H9 (cell line): ENCODE data around the gene GNA15. TPM values are rescaled to one million over a fixed set of nuclear protein-coding genes. Genes with fewer than 3 reads are reported as not detected.

Experiments used
- DNase-seq: peaks from one replicate; pipeline ENCODE4 v3.0.0-alpha.2; 2017
- H2AFZ ChIP-seq: one replicate; pipeline ENCODE4 v1.6.1; 2013; ENCODE audit warnings: mild to moderate bottlenecking, low read length, control low read depth, moderate library complexity
- H2AK5ac ChIP-seq: 2 replicates; pipeline ENCODE4 v1.6.1; 2013; ENCODE audit warnings: low read length, control low read depth, mixed read lengths; ENCODE audit not compliant: insufficient read length
- H2BK120ac ChIP-seq: one replicate; pipeline ENCODE4 v1.6.1; 2013; ENCODE audit warnings: low read depth, mild to moderate bottlenecking, low read length, control low read depth, inconsistent platforms; ENCODE audit not compliant: poor library complexity, severe bottlenecking
- H2BK12ac ChIP-seq: 2 replicates; pipeline ENCODE4 v1.6.1; 2013; ENCODE audit warnings: low read length, control low read depth, mixed read lengths, low read depth; ENCODE audit not compliant: insufficient read length
- H2BK15ac ChIP-seq: 2 replicates; pipeline ENCODE4 v1.6.1; 2013; ENCODE audit warnings: low read depth, low read length, control low read depth
- H2BK20ac ChIP-seq: one replicate; pipeline ENCODE4 v1.6.1; 2013; ENCODE audit warnings: low read depth, mild to moderate bottlenecking, low read length, control low read depth, inconsistent platforms; ENCODE audit not compliant: poor library complexity, severe bottlenecking
- H2BK5ac ChIP-seq: 2 replicates; pipeline ENCODE4 v1.6.1; 2013; ENCODE audit warnings: low read length, control low read depth, mixed read lengths; ENCODE audit not compliant: insufficient read length
- H3K14ac ChIP-seq: 2 replicates; pipeline ENCODE4 v1.6.1; 2013; ENCODE audit warnings: low read length, control low read depth; ENCODE audit not compliant: insufficient read depth
- H3K18ac ChIP-seq: 2 replicates; pipeline ENCODE4 v1.6.1; 2013; ENCODE audit warnings: low read depth, mild to moderate bottlenecking, mixed read lengths, low read length, control low read depth; ENCODE audit not compliant: insufficient read length
- H3K23ac ChIP-seq: 2 replicates; pipeline ENCODE4 v1.6.1; 2013; ENCODE audit warnings: low read length, control low read depth, mixed read lengths, low read depth; ENCODE audit not compliant: insufficient read length
- H3K23me2 ChIP-seq: 2 replicates; pipeline ENCODE4 v1.6.1; 2013; ENCODE audit warnings: low read depth, mild to moderate bottlenecking, mixed read lengths, low read length, control low read depth; ENCODE audit not compliant: insufficient read length, poor library complexity, severe bottlenecking
- H3K27ac ChIP-seq: 2 replicates; pipeline ENCODE4 v1.5.1; 2013; ENCODE audit warnings: low read length, control low read depth, mixed read lengths, low read depth; ENCODE audit not compliant: insufficient read length
- H3K27me3 ChIP-seq: 2 replicates; pipeline ENCODE4 v1.6.1; 2013; ENCODE audit warnings: low read length, control low read depth, inconsistent platforms; ENCODE audit not compliant: insufficient read depth
- H3K4ac ChIP-seq: 2 replicates; pipeline ENCODE4 v1.6.1; 2013; ENCODE audit warnings: low read depth, mild to moderate bottlenecking, control low read depth, inconsistent platforms, low read length, moderate library complexity
- H3K4me1 ChIP-seq: 2 replicates; pipeline ENCODE4 v1.6.1; 2013; ENCODE audit warnings: low read length, control low read depth, inconsistent platforms; ENCODE audit not compliant: insufficient read depth
- H3K4me2 ChIP-seq: 2 replicates; pipeline ENCODE4 v1.6.1; 2013; ENCODE audit warnings: low read length, control low read depth, mixed read lengths; ENCODE audit not compliant: insufficient read length, insufficient read depth
- H3K56ac ChIP-seq: 2 replicates; pipeline ENCODE4 v1.6.1; 2013; ENCODE audit warnings: low read depth, mild to moderate bottlenecking, mixed read lengths, low read length, control low read depth; ENCODE audit not compliant: insufficient read length
- H3K79me1 ChIP-seq: 2 replicates; pipeline ENCODE4 v1.6.1; 2013; ENCODE audit warnings: low read depth, mild to moderate bottlenecking, moderate library complexity, low read length, control low read depth, inconsistent platforms; ENCODE audit not compliant: insufficient read depth, poor library complexity, severe bottlenecking
- H3K79me2 ChIP-seq: 2 replicates; pipeline ENCODE4 v1.6.1; 2013; ENCODE audit warnings: low read length, control low read depth, inconsistent platforms; ENCODE audit not compliant: insufficient read depth
- H3K9ac ChIP-seq: 2 replicates; pipeline ENCODE4 v1.6.1; 2013; ENCODE audit warnings: low read length, control low read depth, mixed read lengths; ENCODE audit not compliant: insufficient read length; ENCODE audit errors: extremely low read depth
- H3K9me3 ChIP-seq: one replicate; pipeline ENCODE4 v1.6.1; 2013; ENCODE audit warnings: low read depth, low read length, inconsistent platforms; ENCODE audit not compliant: control insufficient read depth
- H3T11ph ChIP-seq: one replicate; pipeline ENCODE4 v1.6.1; 2013; ENCODE audit warnings: mild to moderate bottlenecking, low read length, control low read depth, inconsistent platforms
- H4K20me1 ChIP-seq: one replicate; pipeline ENCODE4 v1.6.1; 2013; ENCODE audit not compliant: control insufficient read depth, insufficient read length, insufficient read depth
- H4K5ac ChIP-seq: 2 replicates; pipeline ENCODE4 v1.6.1; 2013; ENCODE audit warnings: low read depth, mild to moderate bottlenecking, mixed read lengths, low read length, control low read depth; ENCODE audit not compliant: insufficient read length
- H4K8ac ChIP-seq: replicated peaks from 2 replicates; pipeline ENCODE4 v1.6.1; 2013; ENCODE audit warnings: low read length, control low read depth, mixed read lengths, low read depth; ENCODE audit not compliant: insufficient read length
- H4K91ac ChIP-seq: 2 replicates; pipeline ENCODE4 v1.6.1; 2013; ENCODE audit warnings: low read depth, mild to moderate bottlenecking, moderate library complexity, mixed read lengths, low read length, control low read depth; ENCODE audit not compliant: insufficient read length
- H3K27ac Mint-ChIP-seq, 3 experiments: 2 replicates in 2 of 3; 3 replicates in 1 of 3; pipeline ENCODE4 v1.8.0; 2020 to 2021; ENCODE audit warnings: mixed read lengths in 3 of 3, mild to moderate bottlenecking in 1 of 3, moderate library complexity in 1 of 3
- H3K27me3 Mint-ChIP-seq: 2 replicates; pipeline ENCODE4 v1.8.0; 2021; ENCODE audit warnings: low read depth, mild to moderate bottlenecking, moderate library complexity, mixed read lengths
- H3K36me3 Mint-ChIP-seq, 3 experiments: 2 replicates in 2 of 3; 3 replicates in 1 of 3; pipeline ENCODE4 v1.8.0; 2020 to 2021; ENCODE audit warnings: low read depth in 3 of 3, mixed read lengths in 3 of 3; ENCODE audit not compliant: insufficient read depth in 1 of 3
- H3K4me1 Mint-ChIP-seq, 2 experiments: 2 replicates each; pipeline ENCODE4 v1.8.0; 2020; ENCODE audit warnings: mixed read lengths in 2 of 2
- H3K4me3 Mint-ChIP-seq, 2 experiments: 2 replicates in 1 of 2; 3 replicates in 1 of 2; pipeline ENCODE4 v1.8.0; 2020 to 2021; ENCODE audit warnings: mild to moderate bottlenecking in 2 of 2, mixed read lengths in 2 of 2, moderate library complexity in 1 of 2
- H3K9me3 Mint-ChIP-seq, 2 experiments: 2 replicates in 1 of 2; 3 replicates in 1 of 2; pipeline ENCODE4 v1.8.0; 2020; ENCODE audit warnings: mild to moderate bottlenecking in 2 of 2, mixed read lengths in 2 of 2, moderate library complexity in 1 of 2
- WGBS: extraction: QIAGEN DNeasy Blood & Tissue Kit; methylation state at CpG from one replicate; pipeline ENCODE4 v1.1.7; 2013; ENCODE audit warnings: missing lambda C conversion rate, low lambda C conversion rate, mixed read lengths; ENCODE audit not compliant: insufficient read length; ENCODE audit errors: extremely low coverage; 5-methylcytosine and 5-hydroxymethylcytosine counted together
- total RNA-seq: library from RNA; stranded (reverse); gene quantifications from 2 replicates; pipeline ENCODE4 v1.2.1, GENCODE V29; 2021
- TF ChIP-seq, protein P1 (sequence below): fragments of 200-600 bp; sonication (generic); conservative IDR thresholded peaks from 3 replicates; pipeline ENCODE4 v1.8.0; 2021; ENCODE audit warnings: antibody characterized with exemption, mild to moderate bottlenecking

The GNA15 gene
- total RNA-seq, 1 experiment from 2014 or later: not detected

DNA sequence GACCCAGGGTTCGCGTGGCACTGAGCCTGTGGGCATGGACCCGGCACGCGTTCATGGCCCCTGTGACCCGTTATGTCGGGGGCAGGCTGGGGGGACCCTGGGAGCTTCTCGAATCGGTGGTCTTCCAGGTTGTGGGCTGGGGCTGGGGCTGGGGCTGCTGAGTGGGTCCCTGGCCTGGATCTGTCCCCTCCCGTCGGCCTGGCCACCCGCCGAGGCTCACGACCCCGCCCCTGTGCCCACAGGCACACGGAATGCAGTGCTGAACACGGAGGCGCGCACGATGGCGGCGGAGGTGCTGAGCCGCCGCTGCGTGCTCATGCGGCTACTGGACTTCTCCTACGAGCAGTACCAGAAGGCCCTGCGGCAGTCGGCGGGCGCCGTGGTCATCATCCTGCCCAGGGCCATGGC, 56.4 kb downstream of the GNA15 start:
- Mint-ChIP-seq H3K9me3 (no peaks in the 10 kb centered on the region), H3K27me3 (no peaks in the 10 kb centered on the region), H3K4me3 (no peak overlapping the region), H3K4me1 (peaks cover 5 to 16% of the 10 kb centered on the region in 2 experiments; a peak in 3 of 4 replicates), H3K27ac (no peak overlapping the region; a peak in 1 of 7 replicates), H3K36me3 (peaks cover 10 to 31% (median 28%) of the 10 kb centered on the region in 3 experiments)
- TF ChIP-seq, protein P1, sequence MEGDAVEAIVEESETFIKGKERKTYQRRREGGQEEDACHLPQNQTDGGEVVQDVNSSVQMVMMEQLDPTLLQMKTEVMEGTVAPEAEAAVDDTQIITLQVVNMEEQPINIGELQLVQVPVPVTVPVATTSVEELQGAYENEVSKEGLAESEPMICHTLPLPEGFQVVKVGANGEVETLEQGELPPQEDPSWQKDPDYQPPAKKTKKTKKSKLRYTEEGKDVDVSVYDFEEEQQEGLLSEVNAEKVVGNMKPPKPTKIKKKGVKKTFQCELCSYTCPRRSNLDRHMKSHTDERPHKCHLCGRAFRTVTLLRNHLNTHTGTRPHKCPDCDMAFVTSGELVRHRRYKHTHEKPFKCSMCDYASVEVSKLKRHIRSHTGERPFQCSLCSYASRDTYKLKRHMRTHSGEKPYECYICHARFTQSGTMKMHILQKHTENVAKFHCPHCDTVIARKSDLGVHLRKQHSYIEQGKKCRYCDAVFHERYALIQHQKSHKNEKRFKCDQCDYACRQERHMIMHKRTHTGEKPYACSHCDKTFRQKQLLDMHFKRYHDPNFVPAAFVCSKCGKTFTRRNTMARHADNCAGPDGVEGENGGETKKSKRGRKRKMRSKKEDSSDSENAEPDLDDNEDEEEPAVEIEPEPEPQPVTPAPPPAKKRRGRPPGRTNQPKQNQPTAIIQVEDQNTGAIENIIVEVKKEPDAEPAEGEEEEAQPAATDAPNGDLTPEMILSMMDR: no peak
- Histone ChIP-seq H2BK20ac (no peak overlapping the region), H2BK120ac (no peak overlapping the region), H2AK5ac (no peak overlapping the region), H3K4ac (no peak overlapping the region), H3K4me2 (no peak overlapping the region), H4K91ac (no peak overlapping the region), H2BK12ac (no peak overlapping the region), H4K8ac (no peak overlapping the region), H3T11ph (no peak overlapping the region), H3K56ac (no peak overlapping the region), H3K9me3 (no peaks in the 10 kb centered on the region), H2AFZ (no peak overlapping the region), H2BK5ac (no peak overlapping the region), H4K20me1 (no peaks in the 10 kb centered on the region), H3K9ac (no peak overlapping the region), H3K79me2 (peaks cover 14% of the 10 kb centered on the region; the same call in 1 of the 2 replicates), H3K18ac (no peak overlapping the region), H3K23me2 (no peaks in the 10 kb centered on the region), H3K14ac (no peak overlapping the region), H3K4me1 (no peaks in the 10 kb centered on the region), H3K27ac (no peak overlapping the region), H3K79me1 (peaks cover 22% of the 10 kb centered on the region), H4K5ac (no peak overlapping the region), H3K27me3 (no peaks in the 10 kb centered on the region), H3K23ac (no peak overlapping the region), H2BK15ac (no peak overlapping the region)
- no CpG with 5 or more reads among the region's 32 CpGs for WGBS
- DNase-seq: no peak
